ENCODE data around the gene S100A3.
"Not testable (repeated sequence)": the region's sequence is repeated elsewhere in the genome, so short reads cannot be mapped to it uniquely, and the experiment has no call there.

The S100A3 gene

DNA sequence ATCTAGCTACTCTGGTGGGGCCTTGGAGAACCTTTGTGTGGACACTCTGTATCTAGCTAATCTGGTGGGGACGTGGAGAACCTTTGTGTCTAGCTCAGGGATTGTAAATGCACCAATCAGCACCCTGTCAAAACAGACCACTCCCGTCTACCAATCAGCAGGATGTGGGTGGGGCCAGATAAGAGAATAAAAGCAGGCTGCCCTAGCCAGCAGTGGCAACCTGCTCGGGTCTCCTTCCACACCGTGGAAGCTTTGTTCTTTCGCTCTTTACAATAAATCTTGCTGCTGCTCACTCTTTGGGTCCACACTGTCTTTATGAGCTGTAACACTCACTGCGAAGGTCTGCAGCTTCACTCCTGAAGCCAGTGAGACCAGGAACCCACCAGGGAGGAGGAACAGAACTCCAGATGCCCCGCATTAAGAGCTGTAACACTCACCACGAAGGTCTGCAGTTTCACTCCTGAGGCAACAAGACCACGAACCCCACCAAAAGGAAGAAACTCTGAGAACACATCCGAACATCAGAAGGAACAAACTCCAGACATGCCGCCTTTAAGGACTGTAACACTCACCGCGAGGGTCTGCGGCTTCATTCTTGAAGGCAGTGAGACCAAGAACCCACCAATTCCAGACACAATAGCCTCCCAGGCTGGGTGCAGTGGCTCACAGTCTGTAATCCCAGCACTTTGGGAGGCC is 26.6 kb downstream of the S100A3 start:
- H3K36me3 ChIP-seq (ENCODE audit: control insufficient read depth, insufficient read depth, low read length); H3K4me1 ChIP-seq (ENCODE audit: control insufficient read depth, insufficient read depth, low read length); H3K27me3 ChIP-seq (ENCODE audit: control insufficient read depth, insufficient read depth, low read length, poor library complexity, severe bottlenecking); H3K4me3 ChIP-seq (ENCODE audit: insufficient read depth, low read depth, low read length); H3K27ac ChIP-seq (ENCODE audit: insufficient read depth, low read depth, low read length, poor library complexity, severe bottlenecking); H3K9me3 ChIP-seq (ENCODE audit: control insufficient read depth, low read length): not testable (repeated sequence)
- 84 to 87% methylated on average over 13 to 14 of the region's 14 CpGs for WGBS, 2 experiments

DNA sequence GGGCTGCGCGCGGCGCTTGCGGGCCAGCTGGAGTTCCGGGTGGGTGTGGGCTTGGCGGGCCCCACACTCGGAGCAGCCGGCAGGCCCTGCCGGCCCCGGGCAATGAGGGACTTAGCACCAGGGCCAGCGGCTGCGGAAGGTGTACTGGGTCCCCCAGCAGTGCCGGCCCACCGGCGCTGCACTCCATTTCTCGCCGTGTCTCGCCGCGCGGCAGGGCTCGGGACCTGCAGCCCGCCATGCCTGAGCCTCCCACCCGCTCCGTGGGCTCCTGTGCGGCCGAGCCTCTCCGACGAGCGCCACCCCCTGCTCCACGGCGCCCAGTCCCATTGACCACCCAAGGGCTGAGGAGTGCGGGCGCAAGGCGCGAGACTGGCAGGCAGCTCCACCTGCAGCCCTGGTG is 27.2 kb downstream of the S100A3 start:
- H3K9me3 ChIP-seq (ENCODE audit: control insufficient read depth, low read length); H3K36me3 ChIP-seq (ENCODE audit: control insufficient read depth, insufficient read depth, low read length); H3K27me3 ChIP-seq (ENCODE audit: control insufficient read depth, insufficient read depth, low read length, poor library complexity, severe bottlenecking); H3K4me3 ChIP-seq (ENCODE audit: insufficient read depth, low read depth, low read length); H3K27ac ChIP-seq (ENCODE audit: insufficient read depth, low read depth, low read length, poor library complexity, severe bottlenecking); H3K4me1 ChIP-seq (ENCODE audit: control insufficient read depth, insufficient read depth, low read length): not testable (repeated sequence)
- 96% methylated on average over 37 of the region's 37 CpGs for WGBS, 2 experiments

DNA sequence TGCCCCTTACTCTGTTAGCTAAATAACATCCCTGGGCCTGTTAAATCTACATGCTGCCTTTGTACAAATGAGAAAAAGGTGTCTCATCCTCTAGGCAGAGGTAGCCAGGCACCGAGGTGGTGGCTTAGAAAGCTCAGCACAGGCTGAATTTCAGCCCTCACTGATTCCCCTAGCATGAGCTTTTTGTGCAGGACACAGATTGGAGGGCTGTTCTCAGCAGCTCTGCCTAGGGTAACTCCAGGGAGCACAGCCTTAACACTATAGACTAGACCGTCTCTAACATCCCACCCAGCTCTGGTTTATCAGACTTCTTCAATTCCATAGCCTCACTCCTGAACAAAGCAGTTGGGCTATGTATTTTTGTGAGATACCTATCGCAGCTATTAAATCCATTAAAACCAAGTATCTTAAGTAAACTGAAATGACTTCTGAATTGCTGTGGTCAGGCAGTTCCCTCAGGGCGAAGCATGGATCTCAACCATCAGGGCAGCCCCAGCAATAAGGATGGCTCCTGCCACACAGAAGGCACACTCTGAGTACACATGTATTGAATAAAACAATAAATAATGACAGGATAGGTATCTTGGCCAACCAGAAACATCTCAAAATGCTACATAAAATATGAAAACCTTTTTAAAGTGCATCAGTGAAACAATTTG is 28.1 kb downstream of the S100A3 start:
- H3K9me3 ChIP-seq (ENCODE audit: control insufficient read depth, low read length), result no peaks in the 10 kb centered on the region
- no peaks in the 10 kb centered on the region for H3K36me3 ChIP-seq (ENCODE audit: control insufficient read depth, insufficient read depth, low read length)
- H3K27me3 ChIP-seq (ENCODE audit: control insufficient read depth, insufficient read depth, low read length, poor library complexity, severe bottlenecking), result no peaks in the 10 kb centered on the region
- H3K4me1 ChIP-seq (ENCODE audit: control insufficient read depth, insufficient read depth, low read length), result no peaks in the 10 kb centered on the region
- no peak overlapping the region for H3K4me3 ChIP-seq (ENCODE audit: insufficient read depth, low read depth, low read length)
- WGBS, 2 experiments, result 84 to 86% methylated on average over 4 of the region's 4 CpGs
- H3K27ac ChIP-seq (ENCODE audit: insufficient read depth, low read depth, low read length, poor library complexity, severe bottlenecking), result no peak overlapping the region

DNA sequence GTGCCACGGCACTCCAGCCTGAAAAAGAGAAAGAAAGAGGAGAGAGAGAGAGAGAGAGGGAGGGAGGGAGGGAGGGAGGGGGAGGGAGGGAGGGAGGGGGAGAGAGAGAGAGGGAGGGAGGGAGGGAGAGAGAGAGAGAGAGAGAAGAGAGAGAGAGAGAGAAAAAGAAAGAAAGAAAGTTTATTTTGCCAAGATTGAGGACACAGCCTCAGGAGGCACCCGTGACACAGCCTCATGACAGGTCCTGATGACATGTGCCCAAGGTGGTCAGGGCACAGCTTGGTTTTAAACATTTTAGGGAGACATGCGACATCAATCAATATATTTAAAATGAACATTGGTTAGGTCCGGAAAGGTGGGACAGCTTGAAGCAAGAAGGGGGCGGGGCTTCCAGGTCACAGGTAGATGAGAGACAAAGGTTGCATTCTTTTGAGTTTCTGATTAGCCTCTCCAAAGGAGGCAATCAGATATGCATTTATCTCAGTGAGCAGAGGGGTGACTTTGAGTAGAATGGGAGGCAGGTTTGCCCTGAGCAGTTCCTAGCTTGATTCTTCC is 28.8 kb downstream of the S100A3 start:
- 85 to 87% methylated on average over 4 of the region's 5 CpGs for WGBS, 2 experiments
- H3K27ac ChIP-seq (ENCODE audit: insufficient read depth, low read depth, low read length, poor library complexity, severe bottlenecking); H3K4me1 ChIP-seq (ENCODE audit: control insufficient read depth, insufficient read depth, low read length); H3K9me3 ChIP-seq (ENCODE audit: control insufficient read depth, low read length); H3K4me3 ChIP-seq (ENCODE audit: insufficient read depth, low read depth, low read length); H3K27me3 ChIP-seq (ENCODE audit: control insufficient read depth, insufficient read depth, low read length, poor library complexity, severe bottlenecking); H3K36me3 ChIP-seq (ENCODE audit: control insufficient read depth, insufficient read depth, low read length): not testable (repeated sequence)

DNA sequence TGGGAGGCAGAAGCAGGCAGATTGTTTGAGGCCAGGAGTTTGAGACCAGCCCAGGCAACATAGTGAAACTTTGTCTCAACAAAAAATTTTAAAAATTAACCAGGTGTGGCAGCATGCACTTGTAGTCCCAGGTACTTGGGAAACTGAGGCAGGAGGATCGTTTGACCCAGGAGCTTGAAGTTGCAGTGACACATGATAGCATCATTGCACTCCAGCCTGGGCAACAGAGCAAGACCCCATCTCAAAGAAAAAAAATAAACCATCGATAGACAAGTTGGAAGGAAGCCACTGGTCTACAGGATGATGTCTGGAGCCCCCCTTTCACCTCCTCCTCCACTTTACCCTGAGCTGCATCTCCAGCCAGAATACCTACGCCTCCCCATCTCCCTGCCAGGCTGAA is 29.8 kb downstream of the S100A3 start:
- H3K4me3 ChIP-seq (ENCODE audit: insufficient read depth, low read depth, low read length), result no peak overlapping the region
- no peaks in the 10 kb centered on the region for H3K36me3 ChIP-seq (ENCODE audit: control insufficient read depth, insufficient read depth, low read length)
- H3K4me1 ChIP-seq (ENCODE audit: control insufficient read depth, insufficient read depth, low read length), result no peaks in the 10 kb centered on the region
- no peaks in the 10 kb centered on the region for H3K27me3 ChIP-seq (ENCODE audit: control insufficient read depth, insufficient read depth, low read length, poor library complexity, severe bottlenecking)
- 89 to 90% methylated on average over 3 of the region's 3 CpGs for WGBS, 2 experiments
- no peak overlapping the region for H3K27ac ChIP-seq (ENCODE audit: insufficient read depth, low read depth, low read length, poor library complexity, severe bottlenecking)
- H3K9me3 ChIP-seq (ENCODE audit: control insufficient read depth, low read length), result no peaks in the 10 kb centered on the region

DNA sequence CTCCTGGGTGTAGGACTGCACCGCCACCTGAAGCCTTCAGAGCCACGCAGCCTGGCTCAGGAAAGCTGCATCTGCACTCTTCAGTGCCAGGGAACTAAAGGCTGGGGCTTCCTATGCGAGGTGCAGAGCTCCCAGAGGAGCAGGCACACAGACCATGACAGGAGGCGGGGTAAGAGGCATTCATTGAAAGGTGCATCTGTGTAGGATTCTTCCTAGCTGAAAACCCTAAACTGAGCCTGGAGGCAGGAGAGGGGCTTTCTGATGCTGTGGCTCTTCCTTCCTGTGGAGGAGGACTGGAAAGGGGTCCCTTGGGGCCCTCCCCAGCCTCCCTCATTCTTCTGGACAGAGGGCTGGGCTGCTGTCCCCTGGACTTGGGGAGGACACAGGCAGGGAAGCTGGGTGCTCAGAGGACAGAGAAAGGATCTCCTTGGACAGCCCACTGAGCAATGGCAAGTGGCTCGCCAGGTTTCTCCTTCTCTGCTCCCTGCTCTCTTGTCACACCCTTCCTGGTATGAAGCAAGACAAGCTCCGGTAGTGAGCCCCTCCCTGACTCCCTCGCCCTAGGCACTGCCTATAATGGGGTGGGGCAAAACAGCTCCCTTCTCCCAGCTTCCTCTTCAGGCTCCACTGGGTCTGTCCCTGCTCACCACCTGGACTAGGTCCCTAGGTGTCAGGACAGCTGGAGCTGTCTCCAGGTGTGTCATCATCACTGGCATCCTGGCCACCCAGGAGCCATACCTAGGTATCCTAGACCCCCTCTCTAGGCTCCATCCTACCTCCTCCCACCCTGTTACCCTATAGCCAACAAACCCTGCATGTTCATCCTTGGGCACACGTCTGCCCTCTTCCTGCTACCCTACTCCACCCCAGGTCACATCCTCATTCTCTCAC is 33.3 kb downstream of the S100A3 start:
- 65 to 69% methylated on average over 8 of the region's 8 CpGs for WGBS, 2 experiments
- H3K4me3 ChIP-seq (ENCODE audit: insufficient read depth, low read depth, low read length), result no peak overlapping the region

DNA sequence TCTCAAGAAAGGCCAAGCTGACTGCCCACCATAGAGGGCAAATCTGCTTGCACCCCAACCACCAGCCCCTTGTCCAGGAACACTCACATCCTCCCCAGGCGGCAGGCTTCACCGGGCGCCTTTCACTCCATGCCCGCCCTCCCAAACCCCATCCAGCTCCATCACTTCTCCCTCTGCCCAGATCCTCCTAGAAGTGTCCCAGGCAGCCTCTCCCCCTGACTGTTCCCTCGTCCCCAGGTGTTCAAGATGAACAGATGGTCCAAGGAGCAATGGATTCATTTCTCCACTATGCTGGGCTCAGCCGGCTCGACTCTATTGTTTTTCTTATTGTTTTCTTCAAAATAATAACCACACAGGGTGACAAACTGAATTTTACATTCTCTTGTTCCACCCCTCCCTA is 35.4 kb downstream of the S100A3 start:
- WGBS, 2 experiments, result 90 to 91% methylated on average over 7 of the region's 7 CpGs
- no peaks in the 10 kb centered on the region for H3K4me1 ChIP-seq (ENCODE audit: control insufficient read depth, insufficient read depth, low read length)
- H3K27ac ChIP-seq (ENCODE audit: insufficient read depth, low read depth, low read length, poor library complexity, severe bottlenecking), result no peak overlapping the region
- no peaks in the 10 kb centered on the region for H3K36me3 ChIP-seq (ENCODE audit: control insufficient read depth, insufficient read depth, low read length)
- no peaks in the 10 kb centered on the region for H3K27me3 ChIP-seq (ENCODE audit: control insufficient read depth, insufficient read depth, low read length, poor library complexity, severe bottlenecking)
- no peak overlapping the region for H3K4me3 ChIP-seq (ENCODE audit: insufficient read depth, low read depth, low read length)
- no peaks in the 10 kb centered on the region for H3K9me3 ChIP-seq (ENCODE audit: control insufficient read depth, low read length)

More for the DNA sequence above, 33.3 kb downstream of the S100A3 start:
- Histone ChIP-seq H3K4me1 (ENCODE audit: control insufficient read depth, insufficient read depth, low read length) (no peaks in the 10 kb centered on the region), H3K36me3 (ENCODE audit: control insufficient read depth, insufficient read depth, low read length) (no peaks in the 10 kb centered on the region), H3K27ac (ENCODE audit: insufficient read depth, low read depth, low read length, poor library complexity, severe bottlenecking) (no peak overlapping the region), H3K27me3 (ENCODE audit: control insufficient read depth, insufficient read depth, low read length, poor library complexity, severe bottlenecking) (no peaks in the 10 kb centered on the region), H3K9me3 (ENCODE audit: control insufficient read depth, low read length) (no peaks in the 10 kb centered on the region)

DNA sequence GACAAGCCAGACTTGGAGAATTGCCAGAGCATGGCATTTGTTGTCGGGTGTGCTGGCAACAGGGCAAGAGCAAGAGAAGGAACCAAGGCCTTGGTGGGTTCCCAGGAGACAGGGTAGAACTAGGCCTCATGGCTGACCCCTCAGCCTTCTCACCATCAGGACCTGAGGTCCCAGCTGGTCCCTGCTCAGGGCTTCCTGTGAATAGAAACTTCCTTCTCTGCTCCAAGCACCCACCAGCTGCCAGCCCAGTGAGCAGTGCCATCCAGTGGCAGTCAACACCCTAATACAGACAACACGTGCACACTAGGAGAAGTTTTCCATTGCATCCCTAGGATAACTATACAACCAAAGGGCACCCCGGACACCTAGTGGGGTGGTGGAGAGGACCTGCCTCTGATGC is 36.0 kb downstream of the S100A3 start:
- H3K9me3 ChIP-seq (ENCODE audit: control insufficient read depth, low read length), result no peaks in the 10 kb centered on the region
- no peak overlapping the region for H3K4me3 ChIP-seq (ENCODE audit: insufficient read depth, low read depth, low read length)
- no peaks in the 10 kb centered on the region for H3K36me3 ChIP-seq (ENCODE audit: control insufficient read depth, insufficient read depth, low read length)
- no peak overlapping the region for H3K27ac ChIP-seq (ENCODE audit: insufficient read depth, low read depth, low read length, poor library complexity, severe bottlenecking)
- H3K4me1 ChIP-seq (ENCODE audit: control insufficient read depth, insufficient read depth, low read length), result no peaks in the 10 kb centered on the region
- 85 to 94% methylated on average over 3 of the region's 3 CpGs for WGBS, 2 experiments
- H3K27me3 ChIP-seq (ENCODE audit: control insufficient read depth, insufficient read depth, low read length, poor library complexity, severe bottlenecking), result no peaks in the 10 kb centered on the region

DNA sequence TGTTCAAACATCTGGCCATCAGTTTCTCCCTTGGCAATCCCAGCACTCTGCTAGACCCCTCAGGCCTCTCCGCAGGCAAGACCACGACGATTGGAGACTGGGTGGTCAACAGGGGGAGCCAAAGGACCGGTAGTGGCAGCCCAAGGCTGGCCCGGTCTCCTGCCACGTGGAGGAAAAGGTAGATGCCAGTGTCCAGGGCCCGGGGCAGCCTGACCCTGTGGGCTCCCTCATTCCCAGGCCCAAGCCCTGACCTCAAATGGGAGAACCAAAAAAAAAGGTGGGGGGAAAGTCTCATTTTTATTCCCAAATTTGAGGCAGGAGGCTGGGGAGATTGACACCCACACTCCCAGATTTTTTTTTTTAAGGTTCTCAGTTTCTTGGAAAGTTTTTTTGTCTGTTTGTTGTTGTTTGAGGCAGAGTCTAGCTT is 38.1 kb downstream of the S100A3 start:
- H3K36me3 ChIP-seq (ENCODE audit: control insufficient read depth, insufficient read depth, low read length), result no peaks in the 10 kb centered on the region
- no peaks in the 10 kb centered on the region for H3K27me3 ChIP-seq (ENCODE audit: control insufficient read depth, insufficient read depth, low read length, poor library complexity, severe bottlenecking)
- no peak overlapping the region for H3K4me3 ChIP-seq (ENCODE audit: insufficient read depth, low read depth, low read length)
- WGBS, 2 experiments, result 2 to 4% methylated on average over 7 of the region's 7 CpGs
- H3K4me1 ChIP-seq (ENCODE audit: control insufficient read depth, insufficient read depth, low read length), result no peaks in the 10 kb centered on the region
- no peaks in the 10 kb centered on the region for H3K9me3 ChIP-seq (ENCODE audit: control insufficient read depth, low read length)
- H3K27ac ChIP-seq (ENCODE audit: insufficient read depth, low read depth, low read length, poor library complexity, severe bottlenecking), result no peak overlapping the region
